ENCODE measurements around the gene RPS21. TPM values are rescaled to one million over a fixed set of nuclear protein-coding genes. Genes with fewer than 3 reads are reported as not detected.

RPS21 gene
- total RNA-seq, 2 experiments from 2014 or later, result 2,670 to 2,760 TPM

GRCh38 chr20:62404112-62404665, 17.3 kb downstream of the RPS21 start:
- Mint-ChIP-seq H3K9me3 (no peaks in the 10 kb centered on the region), H3K4me3 (peak overlapping the region; percentile 9), H3K36me3 (ENCODE audit: low read depth) (no peaks in the 10 kb centered on the region), H3K27ac (no peak overlapping the region), H3K4me1 (ENCODE audit: low read depth) (peaks cover 19% of the 10 kb centered on the region), H3K27me3 (no peaks in the 10 kb centered on the region)
- ChIA-PET CTCF (no interaction called here), POLR2A (interaction anchor here (2.7 kb wide), 1 partner anchor 14 kb away, joined by 18 read pairs; no protein-coding TSS in a partner anchor)
- TF ChIP-seq, protein P1, sequence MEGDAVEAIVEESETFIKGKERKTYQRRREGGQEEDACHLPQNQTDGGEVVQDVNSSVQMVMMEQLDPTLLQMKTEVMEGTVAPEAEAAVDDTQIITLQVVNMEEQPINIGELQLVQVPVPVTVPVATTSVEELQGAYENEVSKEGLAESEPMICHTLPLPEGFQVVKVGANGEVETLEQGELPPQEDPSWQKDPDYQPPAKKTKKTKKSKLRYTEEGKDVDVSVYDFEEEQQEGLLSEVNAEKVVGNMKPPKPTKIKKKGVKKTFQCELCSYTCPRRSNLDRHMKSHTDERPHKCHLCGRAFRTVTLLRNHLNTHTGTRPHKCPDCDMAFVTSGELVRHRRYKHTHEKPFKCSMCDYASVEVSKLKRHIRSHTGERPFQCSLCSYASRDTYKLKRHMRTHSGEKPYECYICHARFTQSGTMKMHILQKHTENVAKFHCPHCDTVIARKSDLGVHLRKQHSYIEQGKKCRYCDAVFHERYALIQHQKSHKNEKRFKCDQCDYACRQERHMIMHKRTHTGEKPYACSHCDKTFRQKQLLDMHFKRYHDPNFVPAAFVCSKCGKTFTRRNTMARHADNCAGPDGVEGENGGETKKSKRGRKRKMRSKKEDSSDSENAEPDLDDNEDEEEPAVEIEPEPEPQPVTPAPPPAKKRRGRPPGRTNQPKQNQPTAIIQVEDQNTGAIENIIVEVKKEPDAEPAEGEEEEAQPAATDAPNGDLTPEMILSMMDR (IDR thresholded peaks at IDR 0.05), result no peak
- DNase-seq (no peak), ATAC-seq (no peak)
- intact Hi-C loops (cut with micrococcal nuclease), result no loop called here

GRCh38 chr20:62404761-62405107, 17.8 kb downstream of the RPS21 start:
- no peaks in the 10 kb centered on the region for H3K9me3 Mint-ChIP-seq
- no peak overlapping the region for H3K4me3 Mint-ChIP-seq
- intact Hi-C loops (cut with micrococcal nuclease), result no loop called here
- H3K27ac Mint-ChIP-seq, result no peak overlapping the region
- H3K36me3 Mint-ChIP-seq (ENCODE audit: low read depth), result no peaks in the 10 kb centered on the region
- ChIA-PET POLR2A (interaction anchor here (1.6 to 2.7 kb wide), 2 partner anchors 15 to 103 kb away, joined by 3 to 18 read pairs; no protein-coding TSS in a partner anchor), CTCF (no interaction called here)
- DNase-seq (no peak), ATAC-seq (no peak)
- peaks cover 19% of the 10 kb centered on the region for H3K4me1 Mint-ChIP-seq (ENCODE audit: low read depth)
- TF ChIP-seq, protein P1 (IDR thresholded peaks at IDR 0.05), result no peak
- no peaks in the 10 kb centered on the region for H3K27me3 Mint-ChIP-seq

DNA sequence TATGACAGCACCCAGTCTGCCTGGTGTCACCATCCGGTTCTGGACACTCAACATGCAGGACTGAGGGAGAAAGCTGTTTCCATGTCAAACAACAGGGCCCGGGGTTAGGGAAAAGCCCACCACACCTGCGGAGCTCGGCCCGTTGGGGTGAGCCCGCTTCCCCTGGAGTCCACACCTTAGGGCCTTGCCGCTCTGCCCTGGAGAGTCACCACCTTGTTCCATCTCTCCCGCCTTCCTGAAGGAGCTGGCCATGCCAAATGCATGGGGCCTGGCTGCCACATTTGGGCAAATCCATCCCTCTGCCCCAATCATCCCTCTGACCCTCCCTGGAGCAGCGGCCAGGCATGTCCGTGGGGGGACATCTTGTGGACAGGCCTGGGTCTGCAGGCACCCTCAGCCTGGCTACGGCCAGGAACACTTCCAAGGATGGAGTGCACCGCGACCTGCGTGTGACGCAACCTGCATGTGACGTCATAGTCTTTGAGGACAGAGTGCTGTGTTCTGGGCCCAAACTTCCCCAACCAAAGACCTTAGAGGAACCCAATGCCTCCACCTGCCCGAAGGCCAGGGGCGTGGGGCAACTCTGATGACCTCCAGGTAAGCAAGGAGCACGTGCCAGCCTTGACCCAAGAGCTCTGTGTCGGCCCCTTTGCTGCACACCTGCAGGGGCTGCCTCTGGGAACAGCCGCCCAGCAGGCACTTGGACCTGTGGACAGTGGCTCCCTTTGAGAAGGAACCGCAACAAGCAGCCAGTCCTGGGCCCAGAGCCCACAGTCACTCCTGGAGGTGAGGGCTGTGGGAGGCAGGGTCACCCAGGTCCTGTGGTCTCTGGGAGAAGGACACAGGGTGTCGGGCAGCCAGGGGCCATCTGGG, 18.4 kb downstream of the RPS21 start:
- CTCF ChIA-PET, result no interaction called here
- Mint-ChIP-seq H3K27me3 (no peaks in the 10 kb centered on the region), H3K36me3 (ENCODE audit: low read depth) (no peaks in the 10 kb centered on the region), H3K4me3 (peak overlapping the region; percentile 71), H3K27ac (peak overlapping the region; percentile 61), H3K9me3 (no peaks in the 10 kb centered on the region), H3K4me1 (ENCODE audit: low read depth) (peaks cover 19% of the 10 kb centered on the region)
- intact Hi-C loops (cut with micrococcal nuclease), result no loop called here
- ATAC-seq (no peak), DNase-seq (no peak)
- TF ChIP-seq, protein P1 (IDR thresholded peaks at IDR 0.05), result peak; percentile 2
- POLR2A ChIA-PET, result interaction anchor here (0.8 to 2.7 kb wide), 4 partner anchors 10 to 104 kb away, joined by 3 to 18 read pairs (median 4); partner anchors contain the start of gene RPS21

- no peak for DNase-seq
- H3K9me3 Mint-ChIP-seq, result no peaks in the 10 kb centered on the region
- peak overlapping the region; percentile 71 for H3K4me3 Mint-ChIP-seq
- CTCF ChIA-PET, result no interaction called here
- POLR2A ChIA-PET, result interaction anchor here (0.8 to 2.7 kb wide), 4 partner anchors 11 to 104 kb away, joined by 3 to 18 read pairs (median 4); partner anchors contain the start of gene RPS21
- ATAC-seq, result no peak
- TF ChIP-seq, protein P1 (IDR thresholded peaks at IDR 0.05), result no peak
- no peaks in the 10 kb centered on the region for H3K27me3 Mint-ChIP-seq
- intact Hi-C loops (cut with micrococcal nuclease), result no loop called here
- H3K4me1 Mint-ChIP-seq (ENCODE audit: low read depth), result peaks cover 19% of the 10 kb centered on the region
- H3K36me3 Mint-ChIP-seq (ENCODE audit: low read depth), result no peaks in the 10 kb centered on the region
- peak overlapping the region; percentile 61 for H3K27ac Mint-ChIP-seq
These were observed 19.1 kb downstream of the RPS21 start for GRCh38 chr20:62405981-62406513.
